ENCODE results near the gene DAZAP1.

DNA sequence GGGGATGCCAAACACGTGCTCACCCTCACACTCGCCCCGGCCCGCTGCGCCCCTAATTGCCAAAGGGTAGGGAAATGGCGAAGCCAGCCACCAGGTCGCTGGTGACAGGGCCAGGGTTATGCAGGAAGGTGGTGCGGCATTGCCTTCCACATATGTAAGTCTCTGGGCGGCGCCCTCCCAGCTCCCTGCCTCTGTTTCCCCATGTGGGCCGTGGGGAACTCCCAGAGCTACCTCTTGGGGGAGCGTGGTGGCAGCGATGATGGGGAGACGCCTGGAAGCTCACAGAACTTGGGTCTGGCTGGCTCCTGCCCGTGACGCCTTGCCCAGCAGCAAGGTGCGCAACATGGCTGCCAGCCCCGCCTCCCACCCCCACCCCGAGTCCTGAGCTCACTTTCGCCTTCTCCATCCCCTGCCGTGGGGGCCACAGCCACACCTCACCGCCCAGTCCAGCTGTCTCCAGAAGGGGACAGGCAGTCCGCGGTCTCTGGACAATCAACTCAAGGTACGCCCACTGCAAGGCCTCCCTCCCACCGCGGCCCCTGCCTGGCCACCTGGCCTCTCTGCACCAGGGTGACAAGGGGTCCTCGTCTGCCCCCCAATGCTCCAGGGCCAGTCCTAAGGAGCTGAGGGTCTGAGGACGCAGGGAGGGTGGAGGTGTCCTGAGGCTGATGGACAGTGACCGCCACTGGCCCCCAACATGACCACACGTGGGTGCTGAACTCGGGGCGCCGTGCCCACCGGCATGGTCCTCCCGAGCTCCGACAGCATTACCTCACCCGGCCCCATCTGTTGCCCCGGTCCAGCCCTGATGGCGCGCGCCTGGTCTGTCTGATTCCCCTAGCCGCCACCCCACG, 65.1 kb downstream of the DAZAP1 start:
- TF ChIP-seq POLR2AphosphoS5 (IDR thresholded peaks at IDR 0.05) (no peak), POLR2A (IDR thresholded peaks at IDR 0.05) (no peak)

Data from breast epithelium (tissue), 3 donors.